Measurements from ENCODE around the gene VPS8. TPM values are rescaled to one million over a fixed set of nuclear protein-coding genes. Genes with fewer than 3 reads are reported as not detected.
"Not testable (repeated sequence)": the region's sequence is repeated elsewhere in the genome, so short reads cannot be mapped to it uniquely, and the experiment has no call there.

The VPS8 gene
- total RNA-seq, 1 donor from 2014 or later = 48.2 TPM

- no peak for DNase-seq (ENCODE audit: extremely low read depth, low read depth, low spot score)
Measured at GRCh38 chr3:184965639-184966430, 153.9 kb downstream of the VPS8 start.

- no peak for DNase-seq (ENCODE audit: extremely low read depth, low read depth, low spot score)
Measured at GRCh38 chr3:184968115-184968514, 156.1 kb downstream of the VPS8 start.

GRCh38 chr3:184970186-184970585 lies 158.2 kb downstream of the VPS8 start:
- no peak for DNase-seq (ENCODE audit: extremely low read depth, low read depth, low spot score)

GRCh38 chr3:184977796-184978195 lies 165.8 kb downstream of the VPS8 start:
- DNase-seq (ENCODE audit: extremely low read depth, low read depth, low spot score) = no peak

- DNase-seq (ENCODE audit: extremely low read depth, low read depth, low spot score) = no peak
Measured at GRCh38 chr3:184981071-184981470, 169.1 kb downstream of the VPS8 start.

- DNase-seq (ENCODE audit: extremely low read depth, low read depth, low spot score) = no peak
Measured at GRCh38 chr3:184982076-184982475, 170.1 kb downstream of the VPS8 start.

GRCh38 chr3:184985586-184985985 lies 173.6 kb downstream of the VPS8 start:
- no peak for DNase-seq (ENCODE audit: extremely low read depth, low read depth, low spot score)

GRCh38 chr3:184986366-184986889 lies 174.5 kb downstream of the VPS8 start:
- no peak for DNase-seq (ENCODE audit: extremely low read depth, low read depth, low spot score)

- no peak for DNase-seq (ENCODE audit: extremely low read depth, low read depth, low spot score)
Measured at GRCh38 chr3:184993394-184993793, 181.4 kb downstream of the VPS8 start.

GRCh38 chr3:185003876-185004275 lies 191.9 kb downstream of the VPS8 start:
- not testable (repeated sequence) for DNase-seq (ENCODE audit: extremely low read depth, low read depth, low spot score)

- DNase-seq (ENCODE audit: extremely low read depth, low read depth, low spot score) = no peak
Measured at GRCh38 chr3:185009650-185010049, 197.7 kb downstream of the VPS8 start.

- not testable (repeated sequence) for DNase-seq (ENCODE audit: extremely low read depth, low read depth, low spot score)
Measured at GRCh38 chr3:185017584-185017983, 205.6 kb downstream of the VPS8 start.

GRCh38 chr3:185017996-185018395 lies 206.0 kb downstream of the VPS8 start:
- DNase-seq (ENCODE audit: extremely low read depth, low read depth, low spot score) = not testable (repeated sequence)

- no peak for DNase-seq (ENCODE audit: extremely low read depth, low read depth, low spot score)
Measured at GRCh38 chr3:185021256-185021655, 209.3 kb downstream of the VPS8 start.

GRCh38 chr3:185024406-185024805 lies 212.4 kb downstream of the VPS8 start:
- no peak for DNase-seq (ENCODE audit: extremely low read depth, low read depth, low spot score)

- no peak for DNase-seq (ENCODE audit: extremely low read depth, low read depth, low spot score)
Measured at GRCh38 chr3:185024966-185025365, 213.0 kb downstream of the VPS8 start.

GRCh38 chr3:185028121-185028520 lies 216.2 kb downstream of the VPS8 start:
- no peak for DNase-seq (ENCODE audit: extremely low read depth, low read depth, low spot score)

GRCh38 chr3:185029086-185029485 lies 217.1 kb downstream of the VPS8 start:
- no peak for DNase-seq (ENCODE audit: extremely low read depth, low read depth, low spot score)

GRCh38 chr3:185030399-185030798 lies 218.4 kb downstream of the VPS8 start:
- DNase-seq (ENCODE audit: extremely low read depth, low read depth, low spot score) = no peak

GRCh38 chr3:185030951-185031350 lies 219.0 kb downstream of the VPS8 start:
- DNase-seq (ENCODE audit: extremely low read depth, low read depth, low spot score) = no peak

- DNase-seq (ENCODE audit: extremely low read depth, low read depth, low spot score) = no peak
Measured at GRCh38 chr3:185037801-185038200, 225.8 kb downstream of the VPS8 start.

- no peak for DNase-seq (ENCODE audit: extremely low read depth, low read depth, low spot score)
Measured at GRCh38 chr3:185040425-185040824, 228.5 kb downstream of the VPS8 start.
